Measurements from ENCODE around the gene C8G. TPM values are rescaled to one million over a fixed set of nuclear protein-coding genes. Genes with fewer than 3 reads are reported as not detected.

Gene C8G
- total and polyA plus RNA-seq, 2 experiments from 2014 or later, result 4.4 to 10.8 TPM

DNA sequence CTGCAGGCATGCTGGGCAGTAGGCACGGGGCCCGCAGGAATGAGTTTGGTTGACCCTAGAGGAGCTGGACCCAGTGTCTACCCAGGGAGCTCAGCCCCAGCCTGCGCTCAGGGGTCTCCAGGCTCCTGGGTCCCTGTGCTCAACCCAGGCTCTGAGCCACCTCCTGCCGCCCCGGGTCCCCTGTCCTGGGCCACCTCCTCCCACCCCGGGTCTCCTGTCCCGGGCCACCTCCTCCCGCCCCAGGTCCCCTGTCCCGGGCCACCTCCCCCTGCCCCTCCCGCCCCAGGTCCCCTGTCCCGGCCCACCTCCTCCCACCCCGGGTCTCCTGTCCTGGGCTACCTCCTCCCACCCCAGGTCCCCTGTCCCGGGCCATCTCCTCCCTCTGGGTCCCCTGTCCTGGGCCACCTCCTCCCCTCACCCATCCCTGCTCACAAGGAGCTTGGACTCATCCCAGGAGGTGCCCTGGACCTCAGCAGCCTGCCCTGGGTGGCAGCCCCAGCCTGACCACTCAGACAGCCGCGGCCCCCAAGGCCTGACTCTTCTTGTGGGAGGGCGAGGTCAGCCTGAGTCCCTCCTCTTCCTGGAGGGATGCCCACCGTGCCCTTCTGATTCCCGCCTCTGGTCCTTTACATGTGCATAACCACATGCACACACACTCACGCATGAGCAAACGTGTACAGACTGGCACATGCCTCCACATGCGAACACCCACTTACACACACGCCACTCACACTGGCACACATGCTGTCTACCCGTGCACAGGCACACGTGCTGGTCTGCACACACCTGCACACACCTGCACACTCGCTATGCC, 9.4 kb downstream of the C8G start:
- DNase-seq (ENCODE audit: low read depth in 1 of 2, low spot score in 1 of 2), result no peak
- peaks cover 10% of the 10 kb centered on the region for H3K4me1 ChIP-seq (ENCODE audit: low read depth)
- TF ChIP-seq, protein P1, sequence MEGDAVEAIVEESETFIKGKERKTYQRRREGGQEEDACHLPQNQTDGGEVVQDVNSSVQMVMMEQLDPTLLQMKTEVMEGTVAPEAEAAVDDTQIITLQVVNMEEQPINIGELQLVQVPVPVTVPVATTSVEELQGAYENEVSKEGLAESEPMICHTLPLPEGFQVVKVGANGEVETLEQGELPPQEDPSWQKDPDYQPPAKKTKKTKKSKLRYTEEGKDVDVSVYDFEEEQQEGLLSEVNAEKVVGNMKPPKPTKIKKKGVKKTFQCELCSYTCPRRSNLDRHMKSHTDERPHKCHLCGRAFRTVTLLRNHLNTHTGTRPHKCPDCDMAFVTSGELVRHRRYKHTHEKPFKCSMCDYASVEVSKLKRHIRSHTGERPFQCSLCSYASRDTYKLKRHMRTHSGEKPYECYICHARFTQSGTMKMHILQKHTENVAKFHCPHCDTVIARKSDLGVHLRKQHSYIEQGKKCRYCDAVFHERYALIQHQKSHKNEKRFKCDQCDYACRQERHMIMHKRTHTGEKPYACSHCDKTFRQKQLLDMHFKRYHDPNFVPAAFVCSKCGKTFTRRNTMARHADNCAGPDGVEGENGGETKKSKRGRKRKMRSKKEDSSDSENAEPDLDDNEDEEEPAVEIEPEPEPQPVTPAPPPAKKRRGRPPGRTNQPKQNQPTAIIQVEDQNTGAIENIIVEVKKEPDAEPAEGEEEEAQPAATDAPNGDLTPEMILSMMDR (IDR thresholded peaks at IDR 0.05; ENCODE audit: low read depth, low read length), result no peak
- H3K27me3 ChIP-seq, result no peaks in the 10 kb centered on the region
- H3K27ac ChIP-seq, result no peak overlapping the region
- H3K36me3 ChIP-seq, result no peaks in the 10 kb centered on the region
- no peak overlapping the region for H3K4me3 ChIP-seq
- no peaks in the 10 kb centered on the region for H3K9me3 ChIP-seq (ENCODE audit: low read depth)

DNA sequence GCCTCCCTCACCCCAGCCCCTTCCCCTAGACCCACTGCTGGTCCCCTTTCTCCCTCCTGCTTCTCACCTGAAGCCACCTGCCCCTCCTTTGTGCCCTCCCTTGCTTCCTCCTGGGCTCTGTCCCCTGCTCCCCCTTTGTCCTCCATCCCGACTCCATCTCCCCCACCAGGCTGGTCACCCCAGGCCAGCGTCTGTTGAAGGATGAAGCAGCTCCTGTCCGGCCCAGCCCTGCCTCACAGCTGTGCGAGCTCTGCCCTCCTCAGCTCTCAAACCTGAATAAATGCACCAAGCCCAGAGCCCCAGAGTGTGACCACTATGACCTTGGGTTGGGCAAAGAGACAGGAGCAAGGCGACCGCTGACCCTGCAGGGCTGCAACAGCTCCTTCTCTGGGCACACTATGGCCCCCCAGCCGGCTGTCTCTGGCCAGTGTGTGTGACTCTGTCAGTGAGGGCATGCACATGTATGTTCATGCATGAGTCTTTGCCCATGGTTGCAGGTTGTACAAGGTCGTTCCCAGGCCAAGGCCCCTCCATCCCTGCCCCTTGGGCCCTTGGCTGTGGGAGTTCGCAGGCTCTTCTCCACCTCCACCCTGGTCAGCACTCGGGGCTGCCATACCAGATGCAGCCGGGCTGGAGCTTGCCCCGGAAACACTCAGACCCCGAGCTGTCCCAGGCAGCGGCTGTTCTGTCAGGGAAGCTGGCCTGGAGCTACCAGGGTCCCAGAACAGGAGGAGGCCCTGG, 10.3 kb downstream of the C8G start:
- Histone ChIP-seq H3K27me3 (no peaks in the 10 kb centered on the region), H3K4me1 (ENCODE audit: low read depth) (peaks cover 7% of the 10 kb centered on the region), H3K27ac (no peak overlapping the region), H3K9me3 (ENCODE audit: low read depth) (no peaks in the 10 kb centered on the region), H3K4me3 (no peak overlapping the region), H3K36me3 (no peaks in the 10 kb centered on the region)
- TF ChIP-seq, protein P1 (IDR thresholded peaks at IDR 0.05; ENCODE audit: low read depth, low read length), result no peak
- DNase-seq (ENCODE audit: low read depth in 1 of 2, low spot score in 1 of 2), result no peak

DNA sequence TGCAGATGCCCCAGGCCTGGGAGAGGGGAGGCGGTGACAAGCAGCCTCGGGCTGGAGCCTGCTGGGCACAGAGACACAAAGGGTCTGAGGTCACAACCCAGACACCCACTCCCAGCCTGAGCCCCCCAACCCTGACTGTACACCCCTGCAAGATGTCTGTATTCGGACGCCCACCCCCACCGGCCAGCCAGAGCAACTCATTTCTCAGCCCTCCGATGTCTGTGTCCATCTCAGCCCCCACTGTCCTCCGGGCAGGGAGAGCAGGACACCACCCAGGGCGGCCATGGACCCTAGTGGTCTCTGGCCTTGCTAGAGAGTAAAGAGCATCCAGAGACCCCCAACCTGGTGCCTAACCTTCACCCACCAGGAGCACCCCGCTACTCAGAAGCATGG, 10.9 kb downstream of the C8G start:
- Histone ChIP-seq H3K27me3 (no peaks in the 10 kb centered on the region), H3K4me3 (no peak overlapping the region), H3K4me1 (ENCODE audit: low read depth) (peaks cover 1% of the 10 kb centered on the region), H3K36me3 (no peaks in the 10 kb centered on the region), H3K9me3 (ENCODE audit: low read depth) (no peaks in the 10 kb centered on the region), H3K27ac (no peak overlapping the region)
- no peak for DNase-seq (ENCODE audit: low read depth in 1 of 2, low spot score in 1 of 2)
- TF ChIP-seq, protein P1 (IDR thresholded peaks at IDR 0.05; ENCODE audit: low read depth, low read length), result no peak

DNA sequence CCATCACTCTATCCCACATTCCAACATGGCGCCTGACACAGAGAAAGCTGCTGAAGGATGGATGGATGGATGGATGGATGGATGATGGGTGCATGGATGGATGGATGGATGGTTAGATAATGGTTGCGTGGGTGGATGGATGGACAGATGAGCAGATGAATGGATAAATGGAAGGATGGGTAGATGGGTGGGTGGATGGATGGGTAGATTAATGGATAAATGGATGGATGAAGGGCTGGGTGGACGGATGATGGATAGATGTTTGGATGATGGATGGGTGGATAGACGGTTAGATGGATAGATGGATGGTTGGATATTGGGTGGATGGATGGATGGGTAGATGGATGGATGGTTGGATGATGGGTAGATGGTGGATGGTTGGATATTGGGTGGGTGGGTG, 11.6 kb downstream of the C8G start:
- Histone ChIP-seq H3K4me3 (no peak overlapping the region), H3K27ac (no peak overlapping the region), H3K36me3 (no peaks in the 10 kb centered on the region), H3K27me3 (no peaks in the 10 kb centered on the region), H3K9me3 (ENCODE audit: low read depth) (no peaks in the 10 kb centered on the region), H3K4me1 (ENCODE audit: low read depth) (no peaks in the 10 kb centered on the region)
- TF ChIP-seq, protein P1 (IDR thresholded peaks at IDR 0.05; ENCODE audit: low read depth, low read length), result no peak
- DNase-seq (ENCODE audit: low read depth in 1 of 2, low spot score in 1 of 2), result no peak

DNA sequence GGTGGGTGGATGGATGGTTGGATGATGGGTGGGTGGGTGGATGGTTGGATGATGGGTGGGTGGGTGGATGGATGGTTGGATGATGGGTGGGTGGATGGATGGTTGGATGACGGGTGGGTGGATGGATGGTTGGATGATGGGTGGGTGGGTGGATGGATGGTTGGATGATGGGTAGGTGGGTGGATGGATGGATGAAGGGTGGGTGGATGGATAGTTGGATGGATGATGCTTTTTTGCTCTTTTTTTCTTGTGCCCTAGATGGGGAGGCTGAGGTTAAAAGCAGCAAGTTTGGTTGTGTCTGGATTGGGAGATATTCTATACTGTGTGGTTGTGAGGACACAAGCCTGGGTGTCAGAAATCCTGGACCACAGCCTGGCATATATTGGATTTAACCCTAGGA, 12.4 kb downstream of the C8G start:
- TF ChIP-seq, protein P1 (IDR thresholded peaks at IDR 0.05; ENCODE audit: low read depth, low read length), result no peak
- no peaks in the 10 kb centered on the region for H3K27me3 ChIP-seq
- no peak for DNase-seq (ENCODE audit: low read depth in 1 of 2, low spot score in 1 of 2)
- no peaks in the 10 kb centered on the region for H3K36me3 ChIP-seq
- no peaks in the 10 kb centered on the region for H3K4me1 ChIP-seq (ENCODE audit: low read depth)
- no peak overlapping the region for H3K4me3 ChIP-seq
- H3K9me3 ChIP-seq (ENCODE audit: low read depth), result no peaks in the 10 kb centered on the region
- no peak overlapping the region for H3K27ac ChIP-seq
